ENCODE data around the gene NDUFS2. TPM values are rescaled to one million over a fixed set of nuclear protein-coding genes. Genes with fewer than 3 reads are reported as not detected.
"Not testable (repeated sequence)": the region's sequence is repeated elsewhere in the genome, so short reads cannot be mapped to it uniquely, and the experiment has no call there.

The NDUFS2 gene
- total RNA-seq, 1 donor, result 106 TPM

- no peak for DNase-seq (ENCODE audit: low read depth in 2 of 3, low spot score in 2 of 3)
Measured at GRCh38 chr1:161216945-161217712, 15.0 kb downstream of the NDUFS2 start.

DNA sequence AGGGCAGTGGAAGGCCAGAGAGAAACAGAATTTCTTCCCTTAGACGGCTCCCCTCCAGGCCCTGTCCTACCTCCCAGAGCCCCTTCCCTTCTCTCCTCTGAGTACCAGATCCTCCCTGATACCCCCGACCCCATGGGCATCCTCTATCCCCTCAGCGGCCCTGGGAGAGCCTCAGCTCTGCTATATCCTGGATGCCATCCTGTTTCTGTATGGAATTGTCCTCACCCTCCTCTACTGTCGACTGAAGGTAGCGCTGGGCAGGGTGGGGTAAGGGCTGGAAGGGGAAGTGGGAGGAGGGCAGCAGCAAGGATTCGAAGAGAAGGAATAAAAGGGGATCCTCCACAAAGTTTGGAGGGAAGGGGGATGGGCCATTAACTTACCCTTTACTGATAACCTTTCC is 15.7 kb downstream of the NDUFS2 start:
- no peak for DNase-seq (ENCODE audit: low read depth in 2 of 3, low spot score in 2 of 3)

GRCh38 chr1:161218301-161219077 is 16.3 kb downstream of the NDUFS2 start:
- no peak for DNase-seq (ENCODE audit: low read depth in 2 of 3, low spot score in 2 of 3)

DNA sequence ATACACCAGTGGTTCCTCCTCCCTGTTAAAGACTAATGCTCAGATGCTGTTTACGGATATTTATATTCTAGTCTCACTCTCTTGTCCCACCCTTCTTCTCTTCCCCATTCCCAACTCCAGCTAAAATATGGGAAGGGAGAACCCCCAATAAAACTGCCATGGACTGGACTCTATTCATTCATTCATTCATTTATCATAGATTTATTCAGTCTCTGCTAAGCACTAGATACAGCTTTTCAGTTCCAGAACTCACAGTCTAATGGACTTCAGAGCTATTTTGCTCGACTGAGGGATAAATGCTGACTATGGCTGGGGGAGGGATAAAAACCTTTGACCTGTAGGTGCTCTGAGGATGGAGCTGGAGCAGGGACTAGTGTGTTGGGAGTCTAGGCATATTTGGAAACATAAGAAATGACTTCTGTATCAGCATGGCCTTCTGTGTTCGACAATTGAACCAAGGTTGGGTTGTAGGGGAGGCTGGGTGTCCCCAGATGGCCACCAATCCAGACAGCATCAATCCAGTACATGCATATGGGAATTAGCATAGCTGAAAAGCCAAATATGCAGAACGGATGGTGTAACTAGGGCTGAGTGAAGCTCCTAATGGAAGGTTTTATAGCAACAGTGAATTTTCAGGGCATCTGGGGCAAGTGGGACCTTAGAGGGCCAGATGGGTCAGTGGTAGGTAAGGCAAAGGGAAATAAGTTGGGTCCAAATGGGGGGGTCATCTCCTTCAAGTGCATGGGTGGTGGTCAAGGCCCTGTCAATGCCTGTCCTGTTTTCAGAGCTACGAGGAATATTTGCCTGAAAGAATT is 17.1 kb downstream of the NDUFS2 start:
- DNase-seq (ENCODE audit: low read depth in 2 of 3, low spot score in 2 of 3), result no peak

DNA sequence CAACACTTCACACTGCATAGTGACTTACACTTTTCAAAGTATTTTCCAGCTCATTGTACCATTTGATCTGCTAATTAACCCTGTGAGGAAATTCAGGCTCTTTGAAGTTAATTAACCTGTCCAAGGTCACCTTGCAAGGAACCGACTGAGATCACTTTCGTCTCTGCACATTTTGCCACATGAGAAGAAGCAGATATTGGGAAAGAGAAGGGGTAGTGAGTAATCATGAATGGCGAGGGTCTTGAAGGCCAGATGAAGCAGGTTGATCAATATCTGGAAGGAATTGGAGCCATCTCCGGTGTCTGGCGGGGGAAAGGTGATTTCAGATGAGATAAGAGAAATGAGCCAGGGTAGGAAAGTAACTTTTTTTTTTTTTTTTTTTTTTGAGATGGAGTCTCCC is 17.8 kb downstream of the NDUFS2 start:
- DNase-seq (ENCODE audit: low read depth in 2 of 3, low spot score in 2 of 3), result no peak

DNA sequence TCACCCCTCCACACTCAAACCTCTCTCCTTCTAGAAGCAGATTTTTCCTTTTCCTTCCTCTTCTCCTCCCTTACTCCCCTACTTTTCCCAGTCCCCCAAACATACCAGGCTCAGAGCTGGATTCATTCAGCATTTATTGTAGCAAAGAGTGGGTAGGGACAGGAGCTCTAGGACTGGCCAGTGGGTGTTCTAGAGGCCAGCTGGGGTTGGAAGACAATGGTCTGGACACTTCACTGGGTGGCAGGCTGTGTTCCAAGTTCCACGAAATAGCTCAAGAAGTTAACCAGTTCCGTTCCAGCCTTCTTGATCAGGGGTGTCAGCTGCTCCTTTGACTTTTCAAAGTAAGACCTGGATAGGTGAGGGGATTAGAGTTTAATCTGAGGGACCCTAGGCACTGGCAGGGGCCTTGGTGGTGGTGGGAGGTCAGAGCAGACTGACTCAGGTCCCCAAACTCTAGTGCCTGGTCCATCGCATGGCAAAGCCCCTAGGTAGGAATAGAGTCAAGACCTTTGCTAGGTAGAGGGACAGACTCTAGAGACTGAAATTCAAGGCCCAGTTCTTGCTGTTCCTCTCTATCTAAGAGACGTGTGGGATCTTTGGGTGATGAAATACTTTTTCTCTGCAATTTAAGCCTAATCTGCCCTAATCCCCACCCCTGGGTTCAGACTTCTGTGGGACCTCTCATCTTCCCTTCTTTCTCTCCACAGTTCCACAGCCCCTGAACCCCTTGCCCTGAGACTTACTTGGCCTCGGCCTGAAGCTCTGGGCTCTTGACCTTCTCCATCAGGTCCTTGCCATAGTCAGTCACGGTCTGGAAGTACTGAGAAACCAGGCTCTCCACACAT is 20.2 kb downstream of the NDUFS2 start:
- DNase-seq (ENCODE audit: low read depth in 2 of 3, low spot score in 2 of 3), result no peak

DNA sequence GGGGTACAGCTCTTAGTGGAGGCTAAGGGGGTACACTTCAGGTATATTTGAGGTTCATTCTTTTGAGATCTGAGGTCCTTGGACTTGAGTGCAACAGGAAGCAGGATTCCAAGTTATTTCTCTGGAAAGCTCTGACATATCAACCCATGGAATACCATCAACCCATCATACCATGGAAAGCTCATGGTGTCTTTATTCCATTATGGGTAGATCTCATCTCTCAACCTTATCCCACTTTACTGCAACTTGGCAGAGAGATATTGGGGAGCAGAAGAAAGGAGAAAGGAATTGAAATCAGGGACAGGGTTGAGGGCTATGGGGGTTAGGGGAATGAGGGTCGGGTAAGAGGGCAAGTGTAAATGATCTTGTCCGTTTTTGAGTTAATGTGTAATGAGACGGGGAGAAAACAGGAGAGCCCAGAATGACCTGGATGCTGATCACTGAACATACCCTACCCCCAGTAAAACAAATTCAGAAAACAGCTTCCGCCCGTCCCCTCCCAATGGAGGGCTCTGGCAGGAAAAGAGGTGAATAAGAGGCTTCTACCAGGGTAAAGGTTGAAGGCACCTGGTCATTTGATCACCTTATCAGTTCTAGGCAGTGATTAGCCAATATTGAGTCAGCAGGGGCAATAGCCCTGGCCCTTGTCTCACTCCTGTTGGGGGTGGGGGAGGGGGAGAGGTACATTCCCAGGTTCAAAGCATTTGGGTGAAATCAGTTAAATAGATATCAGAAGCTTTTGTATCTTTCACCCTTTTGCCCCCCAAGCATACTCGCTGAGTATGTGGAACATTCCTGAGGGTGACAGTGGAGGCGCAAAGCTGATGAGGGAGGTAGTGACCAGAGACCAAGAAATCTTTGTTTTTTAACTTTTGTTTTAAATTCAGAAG is 21.9 kb downstream of the NDUFS2 start:
- DNase-seq (ENCODE audit: low read depth in 2 of 3, low spot score in 2 of 3), result no peak

- not testable (repeated sequence) for DNase-seq (ENCODE audit: low read depth in 2 of 3, low spot score in 2 of 3)
Measured at GRCh38 chr1:161224695-161225087, 22.5 kb downstream of the NDUFS2 start.

- DNase-seq (ENCODE audit: low read depth in 2 of 3, low spot score in 2 of 3), result no peak
Measured at GRCh38 chr1:161225178-161225533, 23.0 kb downstream of the NDUFS2 start.

- peak; percentile 77 to 100 (median 98) for DNase-seq (ENCODE audit: low read depth in 2 of 3, low spot score in 2 of 3)
Measured at GRCh38 chr1:161225534-161226319, 23.6 kb downstream of the NDUFS2 start, which contains the start of gene TOMM40L. TSS of gene TOMM40L (plus strand) at chr1:161226060. CDS start at chr1:161226490, 430 bp downstream.

DNA sequence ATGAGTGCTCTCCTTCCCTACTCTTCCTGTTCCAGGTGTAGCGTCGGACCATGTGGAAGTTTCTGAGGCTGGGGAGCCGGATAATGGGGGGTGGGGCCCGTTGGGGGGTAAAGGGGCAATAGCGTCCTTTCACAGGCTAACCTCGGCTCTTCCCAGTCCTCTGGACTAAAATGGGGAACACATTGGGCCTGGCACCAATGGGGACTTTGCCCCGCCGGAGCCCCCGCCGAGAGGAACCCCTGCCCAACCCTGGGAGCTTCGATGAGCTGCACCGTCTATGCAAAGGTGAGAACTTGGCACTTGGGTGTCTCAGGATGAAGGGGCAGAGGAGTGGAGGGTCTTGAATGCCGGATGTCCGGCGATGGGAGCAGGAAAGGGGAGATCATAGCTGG is 24.1 kb downstream of the NDUFS2 start:
- DNase-seq (ENCODE audit: low read depth in 2 of 3, low spot score in 2 of 3), result no peak

- no peak for DNase-seq (ENCODE audit: low read depth in 2 of 3, low spot score in 2 of 3)
Measured at GRCh38 chr1:161226759-161227158, 24.6 kb downstream of the NDUFS2 start.

DNA sequence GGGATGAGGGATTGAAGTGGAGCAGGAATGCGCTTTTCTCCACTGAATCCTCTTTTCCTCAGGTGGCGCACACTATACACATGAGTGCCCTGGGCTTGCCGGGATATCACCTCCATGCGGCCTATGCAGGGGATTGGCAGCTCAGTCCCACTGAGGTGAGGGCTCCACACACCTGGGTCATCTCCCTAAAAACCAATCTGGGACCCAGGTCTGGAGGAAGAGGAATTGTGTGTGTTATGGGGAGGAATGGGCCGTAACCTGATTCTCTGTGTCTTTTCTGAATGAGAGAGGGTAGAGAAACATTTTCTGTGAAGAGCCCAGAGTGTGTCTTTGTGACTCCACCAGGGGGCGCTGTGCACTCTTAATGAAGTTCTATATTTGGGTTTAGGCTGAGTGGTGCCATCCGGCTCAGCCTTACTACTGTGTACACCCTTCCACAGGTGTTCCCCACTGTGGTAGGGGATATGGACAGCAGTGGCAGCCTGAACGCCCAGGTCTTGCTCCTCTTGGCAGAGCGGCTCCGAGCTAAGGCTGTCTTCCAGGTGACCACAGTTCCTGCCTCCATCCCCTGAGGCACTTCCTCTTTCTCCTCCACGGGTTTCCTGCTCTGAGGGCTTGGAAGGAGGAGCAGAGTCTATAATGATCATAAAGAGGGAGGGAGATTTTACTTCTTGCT is 25.2 kb downstream of the NDUFS2 start:
- DNase-seq (ENCODE audit: low read depth in 2 of 3, low spot score in 2 of 3), result peak; percentile 78 to 91 (median 86)

DNA sequence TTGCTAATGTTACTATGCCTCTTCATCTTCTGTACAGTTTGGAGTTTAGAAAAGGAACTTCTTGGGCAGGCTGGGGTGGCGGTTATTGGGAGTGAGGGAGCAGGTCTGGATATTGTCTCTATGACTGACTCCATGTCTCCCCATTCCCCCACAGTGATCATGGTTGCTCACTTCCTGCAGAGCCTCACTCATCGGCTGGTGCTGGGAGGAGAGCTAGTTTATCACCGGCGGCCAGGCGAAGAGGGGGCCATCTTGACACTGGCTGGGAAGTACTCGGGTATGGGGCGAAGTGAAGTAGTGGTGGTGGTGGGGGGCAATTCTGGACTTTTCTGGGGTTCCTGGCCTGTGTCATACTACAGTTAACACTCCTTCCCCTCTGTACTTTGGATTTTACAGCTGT is 25.9 kb downstream of the NDUFS2 start:
- no peak for DNase-seq (ENCODE audit: low read depth in 2 of 3, low spot score in 2 of 3)

GRCh38 chr1:161229896-161230295 is 27.7 kb downstream of the NDUFS2 start:
- DNase-seq (ENCODE audit: low read depth in 2 of 3, low spot score in 2 of 3), result peak in 2 of 3 donors; percentile 26 to 53

GRCh38 chr1:161230762-161231161 is 28.6 kb downstream of the NDUFS2 start:
- DNase-seq (ENCODE audit: low read depth in 2 of 3, low spot score in 2 of 3), result no peak

GRCh38 chr1:161233102-161233501 is 30.9 kb downstream of the NDUFS2 start:
- no peak for DNase-seq (ENCODE audit: low read depth in 2 of 3, low spot score in 2 of 3)
